Activated gamma-delta T cell (primary cell): ENCODE measurements around the gene C9orf152.
"Not testable (repeated sequence)": the region's sequence is repeated elsewhere in the genome, so short reads cannot be mapped to it uniquely, and the experiment has no call there.

Experiments used
- DNase-seq: peaks from one replicate; lab custom pipeline; 2025; lab: John Stamatoyannopoulos, UW
- total RNA-seq, 2 donors: gene quantifications; one replicate each; lab custom pipeline; 2026; lab: John Stamatoyannopoulos, UW

Gene C9orf152
- total RNA-seq, result 0 reads per million in 2 donors

- no peak for DNase-seq
Measured at GRCh38 chr9:110208031-110208430, at the start of gene C9orf152. C9orf152 (minus strand) TSS chr9:110208159; CDS start chr9:110207579, 580 bp downstream.

- DNase-seq, result no peak
Measured at GRCh38 chr9:110257097-110257841, 49.3 kb upstream of the C9orf152 start.

- DNase-seq, result peak; percentile 59
Measured at GRCh38 chr9:110256380-110257096, 48.6 kb upstream of the C9orf152 start, which contains the start of gene TXN. TXN (minus strand) TSS chr9:110256507; CDS start chr9:110256435, 72 bp downstream.

GRCh38 chr9:110255463-110256379 lies 47.8 kb upstream of the C9orf152 start:
- peak; percentile 39 for DNase-seq

GRCh38 chr9:110255034-110255462 lies 47.1 kb upstream of the C9orf152 start:
- no peak for DNase-seq

GRCh38 chr9:110254500-110254899 lies 46.5 kb upstream of the C9orf152 start:
- no peak for DNase-seq

- DNase-seq, result no peak
Measured at GRCh38 chr9:110252509-110253139, 44.7 kb upstream of the C9orf152 start.

GRCh38 chr9:110251770-110252169 lies 43.8 kb upstream of the C9orf152 start:
- not testable (repeated sequence) for DNase-seq

GRCh38 chr9:110251212-110251611 lies 43.3 kb upstream of the C9orf152 start:
- no peak for DNase-seq

- DNase-seq, result no peak
Measured at GRCh38 chr9:110249603-110250002, 41.6 kb upstream of the C9orf152 start.

- no peak for DNase-seq
Measured at GRCh38 chr9:110248361-110248760, 40.4 kb upstream of the C9orf152 start.

GRCh38 chr9:110246214-110246613 lies 38.3 kb upstream of the C9orf152 start:
- no peak for DNase-seq

- no peak for DNase-seq
Measured at GRCh38 chr9:110244616-110245015, 36.7 kb upstream of the C9orf152 start.

GRCh38 chr9:110241858-110242321 lies 33.9 kb upstream of the C9orf152 start:
- no peak for DNase-seq

GRCh38 chr9:110241260-110241857 lies 33.4 kb upstream of the C9orf152 start:
- DNase-seq, result no peak

GRCh38 chr9:110240198-110240597 lies 32.2 kb upstream of the C9orf152 start:
- DNase-seq, result no peak

- DNase-seq, result no peak
Measured at GRCh38 chr9:110228321-110228720, 20.4 kb upstream of the C9orf152 start.

GRCh38 chr9:110224583-110224982 lies 16.6 kb upstream of the C9orf152 start:
- DNase-seq, result no peak

GRCh38 chr9:110220809-110221208 lies 12.8 kb upstream of the C9orf152 start:
- DNase-seq, result no peak

GRCh38 chr9:110217656-110218099 lies 9.7 kb upstream of the C9orf152 start:
- DNase-seq, result no peak
